SK-N-SH treated with all-trans-retinoic acid at 6 μM for 48 hours (cell line): ENCODE measurements around the gene FHOD3.

ENCODE experiments used
- ATAC-seq: fragments of 200-7000 bp; cut with Tn5 transposase; 3 replicates; pipeline ENCODE4 v1.9.1; 2020; ENCODE audit warnings: mild to moderate bottlenecking, moderate library complexity
- ARNTL ChIP-seq: fragments of 450-650 bp; formaldehyde crosslinking; IDR thresholded peaks from 2 replicates; pipeline ENCODE4 v1.5.0; 2020; ENCODE audit warnings: low read depth, mild to moderate bottlenecking, moderate library complexity, borderline replicate concordance
- BACH2 ChIP-seq: fragments of 250-450 bp; sonication (Bioruptor Pico); IDR thresholded peaks from 2 replicates; pipeline ENCODE4 v1.9.0; 2021; ENCODE audit warnings: mild to moderate bottlenecking, borderline replicate concordance
- CREB5 ChIP-seq: fragments of 250-450 bp; sonication (Bioruptor Pico); IDR thresholded peaks from 2 replicates; pipeline ENCODE4 v1.5.1; 2020; ENCODE audit warnings: low read depth, mild to moderate bottlenecking, moderate library complexity
- CSDC2 ChIP-seq: fragments of 250-450 bp; sonication (Bioruptor Pico); IDR thresholded peaks from 2 replicates; pipeline ENCODE4 v1.5.0; 2020; ENCODE audit warnings: mild to moderate bottlenecking, moderate library complexity
- CSRNP3 ChIP-seq: fragments of 250-450 bp; sonication (Bioruptor Pico); IDR thresholded peaks from 2 replicates; pipeline ENCODE4 v1.5.1; 2021; ENCODE audit warnings: mild to moderate bottlenecking, moderate library complexity
- ESRRG ChIP-seq: fragments of 250-450 bp; sonication (Bioruptor Pico); IDR thresholded peaks from 2 replicates; pipeline ENCODE4 v1.6.1; 2021; ENCODE audit warnings: mild to moderate bottlenecking
- ISL1 ChIP-seq: fragments of 250-450 bp; sonication (Bioruptor Pico); IDR thresholded peaks from 2 replicates; pipeline ENCODE4 v2.1.2; 2022; ENCODE audit warnings: mild to moderate bottlenecking, moderate library complexity
- OSR1 ChIP-seq: fragments of 250-450 bp; sonication (Bioruptor Pico); IDR thresholded peaks from 2 replicates; pipeline ENCODE4 v1.8.0; 2022; ENCODE audit warnings: moderate library complexity, mild to moderate bottlenecking, inconsistent platforms
- PPARA ChIP-seq: fragments of 250-450 bp; sonication (Bioruptor Pico); IDR thresholded peaks from 2 replicates; pipeline ENCODE4 v1.5.0; 2020; ENCODE audit warnings: mild to moderate bottlenecking, borderline replicate concordance
- RARB ChIP-seq: fragments of 250-450 bp; sonication (Bioruptor Pico); IDR thresholded peaks from 2 replicates; pipeline ENCODE4 v1.8.0; 2021; ENCODE audit warnings: mild to moderate bottlenecking, moderate library complexity
- SNAI2 ChIP-seq: fragments of 250-450 bp; sonication (Bioruptor Pico); IDR thresholded peaks from 2 replicates; pipeline ENCODE4 v1.5.0; 2020; ENCODE audit warnings: mild to moderate bottlenecking, moderate library complexity
- TCF4 ChIP-seq: fragments of 250-450 bp; sonication (Bioruptor Pico); IDR thresholded peaks from 2 replicates; pipeline ENCODE4 v1.8.0; 2021; ENCODE audit warnings: mild to moderate bottlenecking, moderate library complexity, borderline replicate concordance
- TOX ChIP-seq: fragments of 250-450 bp; sonication (Bioruptor Pico); IDR thresholded peaks from 2 replicates; pipeline ENCODE4 v1.8.0; 2021; ENCODE audit warnings: mild to moderate bottlenecking, moderate library complexity, borderline replicate concordance
- TSHZ2 ChIP-seq: fragments of 250-450 bp; sonication (Bioruptor Pico); IDR thresholded peaks from 2 replicates; pipeline ENCODE4 v1.5.0; 2020; ENCODE audit warnings: mild to moderate bottlenecking, moderate library complexity
- ZC3H10 ChIP-seq: fragments of 250-450 bp; sonication (Bioruptor Pico); IDR thresholded peaks from 2 replicates; pipeline ENCODE4 v1.5.1; 2021; ENCODE audit warnings: mild to moderate bottlenecking, moderate library complexity
- ZFP3 ChIP-seq: fragments of 250-450 bp; sonication (Bioruptor Pico); IDR thresholded peaks from 2 replicates; pipeline ENCODE4 v1.5.0; 2020; ENCODE audit warnings: mild to moderate bottlenecking, moderate library complexity
- ZFP30 ChIP-seq: fragments of 450-650 bp; formaldehyde crosslinking; IDR thresholded peaks from 2 replicates; pipeline ENCODE4 v1.5.0; 2022; ENCODE audit warnings: mild to moderate bottlenecking, moderate library complexity
- ZNF565 ChIP-seq: fragments of 450-650 bp; formaldehyde crosslinking; conservative IDR thresholded peaks from 2 replicates; pipeline ENCODE4 v1.5.0; 2020; ENCODE audit warnings: low read depth, mild to moderate bottlenecking, moderate library complexity
- ZNF70 ChIP-seq: fragments of 450-650 bp; formaldehyde crosslinking; IDR thresholded peaks from 2 replicates; pipeline ENCODE4 v1.5.0; 2020; ENCODE audit warnings: mild to moderate bottlenecking, moderate library complexity
- ZNF8 ChIP-seq: fragments of 450-650 bp; formaldehyde crosslinking; IDR thresholded peaks from 2 replicates; pipeline ENCODE4 v1.5.0; 2020; ENCODE audit warnings: mild to moderate bottlenecking, moderate library complexity
- TF ChIP-seq, protein P1 (sequence below): fragments of 250-450 bp; sonication (Bioruptor Pico); IDR thresholded peaks from 2 replicates; pipeline ENCODE4 v1.8.0; 2021; ENCODE audit warnings: low read depth, mild to moderate bottlenecking, moderate library complexity, borderline replicate concordance
- TF ChIP-seq, protein P2 (sequence below): fragments of 250-450 bp; sonication (Bioruptor Pico); IDR thresholded peaks from 2 replicates; pipeline ENCODE4 v1.8.0; 2020; ENCODE audit warnings: mild to moderate bottlenecking, moderate library complexity, borderline replicate concordance

FHOD3 gene

DNA sequence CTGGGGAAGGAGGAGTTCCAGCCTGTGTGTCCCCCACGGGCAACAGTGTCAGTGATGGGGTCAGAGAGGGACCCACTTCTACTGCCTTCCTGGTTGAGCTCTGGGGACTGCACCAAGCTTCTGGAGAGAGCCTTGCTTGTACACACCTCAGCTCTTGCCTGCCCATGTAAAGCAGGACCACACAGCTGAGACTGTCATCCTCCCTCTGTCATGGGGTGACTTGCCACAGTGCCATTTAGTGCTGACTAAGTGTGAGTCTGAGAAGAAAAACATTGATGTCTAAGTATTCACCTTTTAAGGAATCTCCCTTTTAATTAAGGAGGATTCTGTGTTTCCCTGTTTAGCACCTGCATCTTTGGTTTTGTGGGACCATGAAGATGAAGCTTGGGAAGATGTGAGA, 159.1 kb downstream of the FHOD3 start:
- no peak for TF ChIP-seq TCF4
- no peak for ATAC-seq

- no peak for TF ChIP-seq ZNF70 (CRISPR knock-in tag)
- no peak for TF ChIP-seq TOX (CRISPR knock-in tag)
- TF ChIP-seq, all 23 proteins: peak for 0
- ATAC-seq = no peak
Measured at GRCh38 chr18:36457683-36458082, 160.2 kb downstream of the FHOD3 start.

DNA sequence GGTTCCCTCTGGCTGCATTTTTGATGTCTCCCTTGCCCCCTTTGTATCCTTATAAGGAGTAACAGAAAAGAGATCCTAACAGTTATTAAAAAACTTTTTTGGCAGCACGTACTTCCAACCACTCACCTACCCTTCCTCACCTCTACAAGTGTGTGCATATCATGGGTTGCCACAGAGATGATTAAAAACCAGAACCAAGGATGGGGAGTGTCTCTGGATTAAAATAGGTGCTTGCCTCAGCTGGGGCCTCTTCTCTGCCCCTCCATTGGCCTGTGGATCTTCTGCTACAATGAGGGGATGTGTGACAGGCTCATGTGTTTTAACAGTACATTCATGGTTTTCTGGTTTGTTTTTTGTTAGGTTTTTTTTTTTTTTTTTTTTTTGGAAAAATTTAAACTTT, 160.8 kb downstream of the FHOD3 start:
- no peak for ATAC-seq
- TF ChIP-seq ZNF70 (CRISPR knock-in tag) (no peak), TCF4 (no peak), CSDC2 (CRISPR knock-in tag) (no peak), ISL1 (no peak), CREB5 (no peak), ZNF565 (CRISPR knock-in tag) (no peak), PPARA (no peak), BACH2 (CRISPR knock-in tag) (no peak), ZFP30 (CRISPR knock-in tag) (no peak), ZNF8 (CRISPR knock-in tag) (no peak), ZC3H10 (no peak), ZFP3 (no peak), ARNTL (CRISPR knock-in tag) (no peak), TOX (CRISPR knock-in tag) (no peak), CSRNP3 (CRISPR knock-in tag) (no peak), OSR1 (CRISPR knock-in tag) (no peak), RARB (no peak), SNAI2 (no peak)
- TF ChIP-seq, protein P1, sequence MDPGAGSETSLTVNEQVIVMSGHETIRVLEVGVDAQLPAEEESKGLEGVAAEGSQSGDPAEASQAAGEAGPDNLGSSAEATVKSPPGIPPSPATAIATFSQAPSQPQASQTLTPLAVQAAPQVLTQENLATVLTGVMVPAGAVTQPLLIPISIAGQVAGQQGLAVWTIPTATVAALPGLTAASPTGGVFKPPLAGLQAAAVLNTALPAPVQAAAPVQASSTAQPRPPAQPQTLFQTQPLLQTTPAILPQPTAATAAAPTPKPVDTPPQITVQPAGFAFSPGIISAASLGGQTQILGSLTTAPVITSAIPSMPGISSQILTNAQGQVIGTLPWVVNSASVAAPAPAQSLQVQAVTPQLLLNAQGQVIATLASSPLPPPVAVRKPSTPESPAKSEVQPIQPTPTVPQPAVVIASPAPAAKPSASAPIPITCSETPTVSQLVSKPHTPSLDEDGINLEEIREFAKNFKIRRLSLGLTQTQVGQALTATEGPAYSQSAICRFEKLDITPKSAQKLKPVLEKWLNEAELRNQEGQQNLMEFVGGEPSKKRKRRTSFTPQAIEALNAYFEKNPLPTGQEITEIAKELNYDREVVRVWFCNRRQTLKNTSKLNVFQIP (CRISPR knock-in tag) = no peak
- TF ChIP-seq, protein P2, sequence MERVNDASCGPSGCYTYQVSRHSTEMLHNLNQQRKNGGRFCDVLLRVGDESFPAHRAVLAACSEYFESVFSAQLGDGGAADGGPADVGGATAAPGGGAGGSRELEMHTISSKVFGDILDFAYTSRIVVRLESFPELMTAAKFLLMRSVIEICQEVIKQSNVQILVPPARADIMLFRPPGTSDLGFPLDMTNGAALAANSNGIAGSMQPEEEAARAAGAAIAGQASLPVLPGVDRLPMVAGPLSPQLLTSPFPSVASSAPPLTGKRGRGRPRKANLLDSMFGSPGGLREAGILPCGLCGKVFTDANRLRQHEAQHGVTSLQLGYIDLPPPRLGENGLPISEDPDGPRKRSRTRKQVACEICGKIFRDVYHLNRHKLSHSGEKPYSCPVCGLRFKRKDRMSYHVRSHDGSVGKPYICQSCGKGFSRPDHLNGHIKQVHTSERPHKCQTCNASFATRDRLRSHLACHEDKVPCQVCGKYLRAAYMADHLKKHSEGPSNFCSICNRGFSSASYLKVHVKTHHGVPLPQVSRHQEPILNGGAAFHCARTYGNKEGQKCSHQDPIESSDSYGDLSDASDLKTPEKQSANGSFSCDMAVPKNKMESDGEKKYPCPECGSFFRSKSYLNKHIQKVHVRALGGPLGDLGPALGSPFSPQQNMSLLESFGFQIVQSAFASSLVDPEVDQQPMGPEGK (CRISPR knock-in tag) = no peak

GRCh38 chr18:36459203-36459602, 161.7 kb downstream of the FHOD3 start:
- no peak for ATAC-seq
- TF ChIP-seq ZFP3 (no peak), CSDC2 (CRISPR knock-in tag) (no peak), TSHZ2 (CRISPR knock-in tag) (no peak), ISL1 (no peak), ESRRG (CRISPR knock-in tag) (no peak)
